GM18868 (cell line): Measurements from ENCODE around the gene EMD.
"Not testable (repeated sequence)": the region's sequence is repeated elsewhere in the genome, so short reads cannot be mapped to it uniquely, and the experiment has no call there.

Experiments
- ATAC-seq: cut with Tn5 transposase; IDR thresholded peaks from one replicate; pipeline ENCODE4 v1.9.1; 2021; ENCODE audit warnings: mild to moderate bottlenecking, moderate library complexity; ENCODE audit not compliant: unreplicated experiment

Gene EMD

DNA sequence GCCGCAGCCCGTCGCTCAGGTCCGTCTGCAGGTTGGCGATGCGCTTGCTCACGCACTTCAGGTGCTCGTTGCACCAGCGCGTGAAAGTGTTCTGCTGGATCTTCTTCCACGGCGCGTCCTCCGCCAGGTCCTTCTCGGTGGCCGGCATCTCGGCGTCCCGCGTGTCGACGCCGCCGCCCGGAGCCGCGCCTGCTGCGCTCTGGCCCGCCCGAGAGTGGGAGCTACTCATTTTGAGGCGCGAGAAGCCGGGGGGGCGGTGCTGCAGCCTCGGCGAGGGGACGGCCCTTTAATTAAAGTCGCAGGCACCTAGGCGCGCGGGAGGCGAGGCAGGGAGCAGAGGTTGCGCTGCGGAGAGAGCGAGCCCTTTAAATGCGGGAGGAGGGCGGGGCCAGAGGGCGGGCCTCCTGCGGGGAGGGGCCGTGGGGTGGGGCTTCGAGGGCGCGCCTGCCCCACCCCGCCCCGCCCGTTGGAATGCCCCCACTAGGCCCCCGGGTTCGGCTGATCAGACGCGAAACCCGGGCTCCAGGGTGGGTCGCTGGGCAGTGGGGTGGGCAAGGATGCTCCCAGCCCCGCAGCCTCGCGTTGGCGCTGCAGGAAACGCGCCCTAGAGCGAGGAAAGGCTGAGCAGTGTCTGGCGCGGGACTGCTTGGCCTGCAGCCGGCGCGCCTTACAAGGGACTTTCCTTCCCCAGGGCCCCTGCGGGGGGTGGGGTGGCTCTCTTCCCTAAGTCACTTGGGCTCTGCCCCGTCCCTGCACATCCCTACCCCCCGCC is 7.9 kb upstream of the EMD start:
- peak; percentile 59 for ATAC-seq

DNA sequence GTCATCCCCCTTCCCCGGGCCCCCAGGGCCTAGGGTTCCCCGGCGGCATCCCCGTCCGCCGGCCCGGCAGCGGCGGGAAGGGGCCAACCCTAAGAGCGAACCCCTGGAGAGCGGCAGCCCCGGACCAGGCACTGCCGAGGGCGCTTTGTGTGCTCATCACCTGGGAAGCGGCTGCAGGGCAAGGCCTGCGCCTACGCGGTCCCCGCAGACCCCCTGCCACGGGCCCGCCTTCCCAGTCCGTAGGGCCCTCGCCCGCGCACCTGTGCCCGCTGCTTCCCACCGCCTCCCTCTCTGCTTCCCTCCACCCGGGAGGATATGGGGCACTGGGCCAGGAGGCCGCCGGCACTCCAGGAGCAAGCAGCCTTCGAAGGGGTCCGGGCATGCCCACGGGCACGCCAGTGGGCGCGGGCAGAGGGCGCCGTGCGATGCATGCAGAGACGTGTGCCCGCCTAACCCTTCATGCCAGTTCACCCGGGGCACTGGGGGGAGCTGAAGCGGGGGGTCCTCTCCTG is 7.2 kb upstream of the EMD start:
- no peak for ATAC-seq

DNA sequence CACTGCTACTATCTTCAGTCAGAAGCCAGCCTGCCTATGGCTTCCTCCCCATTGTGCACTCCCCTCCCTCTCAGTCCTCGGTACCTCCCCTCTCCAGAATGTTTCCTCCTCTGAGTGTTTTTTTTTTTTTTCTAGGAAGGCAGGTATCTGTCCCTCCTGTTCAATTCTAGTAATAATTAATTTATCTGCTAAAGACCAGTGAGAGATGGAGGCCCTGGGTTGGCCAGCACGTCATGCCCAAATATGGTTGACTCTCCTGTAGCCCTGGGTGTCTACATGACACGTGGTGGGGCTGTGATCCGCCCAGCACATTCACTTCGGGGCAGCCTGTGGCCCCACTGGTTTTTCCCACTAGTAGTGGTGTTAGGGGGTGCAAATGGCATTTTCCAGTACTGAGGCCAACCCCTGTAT is 6.5 kb upstream of the EMD start:
- ATAC-seq: no peak

DNA sequence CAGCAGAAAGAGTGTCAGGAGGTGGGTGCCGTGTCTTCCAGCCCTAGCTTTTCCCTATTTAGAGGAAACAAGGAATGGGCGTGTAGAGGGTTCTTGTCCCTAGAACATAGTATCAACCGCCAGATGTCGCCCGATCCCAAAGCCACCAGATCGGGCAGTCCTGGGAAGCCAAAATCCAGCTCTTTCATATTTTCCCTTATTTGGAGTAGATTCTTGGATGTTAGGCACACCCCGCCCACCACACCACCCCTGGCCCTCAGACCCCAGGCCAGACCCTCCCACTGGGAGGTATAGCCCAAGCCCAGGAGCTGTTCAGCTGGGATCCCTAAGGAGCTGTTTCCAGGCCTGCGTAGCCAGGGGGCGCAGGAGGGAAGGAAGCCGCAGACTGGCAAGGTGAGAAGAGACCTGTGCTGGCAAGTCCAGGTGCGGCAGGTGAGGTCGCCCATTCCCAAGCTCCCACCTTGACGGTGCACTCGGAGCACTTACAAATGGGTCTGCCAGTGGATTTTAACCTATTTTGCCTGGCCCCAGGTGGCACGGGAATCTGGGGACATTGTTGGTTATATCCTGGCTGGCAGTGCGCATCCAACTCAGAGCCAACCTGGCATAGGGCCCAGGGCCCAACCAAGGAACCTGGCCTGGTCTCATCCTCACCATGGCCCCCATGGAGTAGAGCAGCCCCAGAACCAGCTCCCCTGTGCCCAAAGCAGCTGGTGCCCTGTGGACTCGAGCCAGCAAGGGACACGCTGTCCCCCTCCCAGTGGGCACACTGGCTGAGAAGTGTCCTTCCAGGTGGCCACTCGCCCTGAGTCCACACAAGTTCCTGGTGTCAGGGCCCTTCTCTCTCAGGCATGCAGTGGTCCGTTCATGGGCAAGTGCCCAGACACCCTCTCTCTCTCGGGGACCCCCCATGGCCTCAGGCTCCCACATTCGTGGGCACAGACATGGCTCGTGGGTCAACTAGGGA is 5.5 kb upstream of the EMD start:
- ATAC-seq: no peak

DNA sequence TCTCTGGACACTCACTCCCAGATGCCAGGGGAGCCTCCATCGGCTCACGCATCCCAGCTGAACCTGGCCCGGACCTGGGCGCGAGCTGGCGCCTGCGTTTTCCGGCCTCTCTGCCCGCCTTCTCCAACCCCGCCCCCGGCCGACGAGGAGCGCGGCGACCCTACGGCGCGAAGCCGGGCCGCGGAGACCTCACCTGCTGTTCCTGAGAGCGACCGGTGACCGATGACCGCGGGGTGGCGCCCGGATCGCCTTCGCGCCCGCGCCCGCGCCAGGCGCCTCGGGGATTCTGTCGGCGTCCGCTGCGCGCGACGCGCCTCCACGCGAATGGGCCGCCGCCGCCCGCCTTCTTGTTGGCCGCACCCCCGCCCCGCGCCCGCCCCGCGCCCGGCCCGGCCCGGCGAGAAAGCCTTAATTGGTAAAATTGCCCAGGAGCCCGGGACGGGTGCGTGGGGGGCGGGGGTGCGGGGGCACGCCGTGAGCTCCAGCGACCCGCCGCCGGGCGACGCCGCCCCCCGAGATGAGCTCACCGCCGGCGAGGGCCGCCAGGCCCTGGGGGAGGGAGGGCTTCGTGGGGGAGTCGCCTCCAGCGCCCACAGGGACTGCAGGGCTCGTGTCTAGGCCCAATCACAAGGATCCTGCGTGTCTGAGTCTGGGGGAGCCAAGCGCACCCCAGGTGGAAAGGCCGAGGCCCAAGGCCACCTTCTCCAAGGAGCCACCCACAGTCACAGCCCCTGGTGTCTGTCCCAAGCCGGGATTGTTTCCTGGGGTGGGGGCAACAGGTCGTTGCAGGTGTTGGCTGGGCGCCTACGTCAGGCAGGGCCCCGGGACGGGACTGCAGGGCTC is 4.6 kb upstream of the EMD start, which contains the start of gene FLNA:
TSS of gene FLNA (minus strand) at position 322 of the 843 bp plus-strand sequence. CDS start 3,389 bp downstream, outside the sequence.
- ATAC-seq: no peak

DNA sequence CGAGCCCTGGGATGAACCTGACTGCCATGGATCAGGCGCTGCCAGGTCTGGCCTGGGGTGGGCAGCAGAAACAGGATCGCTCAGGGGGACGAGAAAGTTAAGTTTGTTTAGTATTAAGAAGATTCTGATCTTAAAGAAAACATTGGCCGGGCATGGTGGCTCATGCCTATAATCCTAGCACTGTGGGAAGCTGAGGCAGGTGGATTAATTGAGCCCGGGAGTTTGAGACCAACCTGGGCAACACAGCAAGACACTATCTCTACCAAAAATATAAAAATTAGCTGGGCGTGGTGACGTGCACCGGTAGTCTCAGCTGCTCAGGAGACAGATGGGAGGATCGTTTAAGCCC is 4.0 kb upstream of the EMD start:
- ATAC-seq: no peak

DNA sequence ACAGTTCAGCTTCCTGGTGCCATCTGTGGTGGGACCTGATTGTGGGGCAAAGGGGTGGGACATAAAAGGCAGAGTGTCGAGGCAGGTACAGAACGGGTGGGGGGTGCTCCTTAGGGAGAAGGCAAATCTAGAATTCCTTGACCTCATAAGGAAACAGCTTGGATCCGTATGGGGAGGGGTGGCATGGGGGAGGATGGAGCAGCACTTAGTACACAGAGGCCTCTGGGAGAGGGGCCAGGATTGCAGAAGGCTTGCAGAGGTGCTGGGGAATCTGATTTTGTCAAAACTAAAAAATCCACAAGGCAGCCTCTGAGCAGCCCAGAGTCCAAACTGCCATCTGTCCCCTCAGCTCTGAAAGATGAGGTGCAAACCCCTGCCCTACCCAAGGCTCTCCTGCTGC is 2.3 kb upstream of the EMD start:
- no peak for ATAC-seq

DNA sequence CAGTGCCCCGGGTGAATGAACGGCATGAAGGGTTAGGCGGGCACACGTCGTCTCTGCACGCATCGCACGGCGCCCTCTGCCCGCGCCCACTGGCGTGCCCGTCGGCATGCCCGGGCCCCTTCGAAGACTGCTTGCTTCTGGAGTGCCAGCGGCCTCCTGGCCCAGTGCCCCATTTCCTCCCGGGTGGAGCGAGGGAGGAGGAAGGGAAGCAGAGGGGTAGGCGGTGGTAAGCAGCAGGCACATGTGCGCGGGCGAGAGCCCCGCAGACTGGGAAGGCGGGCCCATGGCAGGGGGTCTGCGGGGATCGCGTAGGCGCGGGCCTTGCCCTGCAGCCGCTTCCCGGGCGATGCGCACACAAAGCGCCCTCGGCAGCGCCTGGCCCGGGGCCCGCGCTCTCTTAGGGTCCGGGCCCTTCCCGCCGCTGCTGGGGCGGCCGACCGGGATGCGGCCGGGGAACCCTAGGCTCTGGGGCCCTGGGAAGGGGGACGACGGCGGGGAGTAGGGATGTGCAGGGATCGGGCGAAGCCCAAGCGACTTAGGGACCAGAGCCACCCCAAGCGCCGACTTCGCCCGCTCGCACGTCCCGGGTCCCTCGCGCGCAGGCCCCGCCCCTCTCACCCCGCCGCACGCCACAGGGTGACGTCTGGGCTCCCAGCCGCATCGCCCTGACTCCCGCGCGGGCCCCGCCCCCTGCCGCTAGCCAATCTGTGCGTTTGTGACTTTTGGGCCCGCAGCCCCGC is 866 bp upstream of the EMD start:
- peak; percentile 1 for ATAC-seq

DNA sequence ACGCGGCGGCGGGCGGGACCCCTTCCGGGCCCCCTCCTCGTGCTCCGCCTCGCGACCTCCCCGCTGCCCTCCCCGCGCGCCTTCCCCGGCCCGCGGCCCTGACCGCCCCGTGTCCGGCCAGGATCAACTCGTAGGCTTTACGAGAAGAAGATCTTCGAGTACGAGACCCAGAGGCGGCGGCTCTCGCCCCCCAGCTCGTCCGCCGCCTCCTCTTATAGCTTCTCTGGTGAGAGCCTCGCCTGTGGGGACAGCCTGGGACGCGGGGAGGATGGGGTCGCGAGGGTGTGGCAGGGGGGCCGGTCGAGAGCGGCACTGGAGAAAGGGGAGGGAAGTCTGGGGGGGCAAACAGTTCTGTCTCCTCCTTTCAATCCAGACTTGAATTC is 465 bp downstream of the EMD start:
- ATAC-seq: no peak

DNA sequence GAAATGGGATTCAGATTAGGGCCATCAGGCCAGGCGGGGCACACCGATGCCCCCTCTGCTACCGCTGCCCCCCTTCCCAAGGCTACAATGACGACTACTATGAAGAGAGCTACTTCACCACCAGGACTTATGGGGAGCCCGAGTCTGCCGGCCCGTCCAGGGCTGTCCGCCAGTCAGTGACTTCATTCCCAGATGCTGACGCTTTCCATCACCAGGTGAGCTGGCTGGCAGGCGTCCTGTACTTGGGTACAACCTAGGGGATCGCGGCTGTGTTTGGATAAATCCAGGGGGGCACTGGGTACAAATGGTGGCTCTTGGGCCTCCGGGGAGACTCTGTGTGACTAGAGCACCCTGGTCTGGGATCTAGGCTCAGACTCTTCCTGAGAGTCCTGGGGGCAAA is 1.1 kb downstream of the EMD start:
- no peak for ATAC-seq

DNA sequence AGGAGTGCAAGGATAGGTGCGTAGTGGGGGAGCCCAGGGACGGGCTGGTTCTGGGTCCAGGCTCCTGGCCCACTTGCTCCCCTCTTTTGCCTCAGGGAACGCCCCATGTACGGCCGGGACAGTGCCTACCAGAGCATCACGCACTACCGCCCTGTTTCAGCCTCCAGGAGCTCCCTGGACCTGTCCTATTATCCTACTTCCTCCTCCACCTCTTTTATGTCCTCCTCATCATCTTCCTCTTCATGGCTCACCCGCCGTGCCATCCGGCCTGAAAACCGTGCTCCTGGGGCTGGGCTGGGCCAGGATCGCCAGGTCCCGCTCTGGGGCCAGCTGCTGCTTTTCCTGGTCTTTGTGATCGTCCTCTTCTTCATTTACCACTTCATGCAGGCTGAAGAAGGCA is 1.7 kb downstream of the EMD start:
- ATAC-seq: no peak

DNA sequence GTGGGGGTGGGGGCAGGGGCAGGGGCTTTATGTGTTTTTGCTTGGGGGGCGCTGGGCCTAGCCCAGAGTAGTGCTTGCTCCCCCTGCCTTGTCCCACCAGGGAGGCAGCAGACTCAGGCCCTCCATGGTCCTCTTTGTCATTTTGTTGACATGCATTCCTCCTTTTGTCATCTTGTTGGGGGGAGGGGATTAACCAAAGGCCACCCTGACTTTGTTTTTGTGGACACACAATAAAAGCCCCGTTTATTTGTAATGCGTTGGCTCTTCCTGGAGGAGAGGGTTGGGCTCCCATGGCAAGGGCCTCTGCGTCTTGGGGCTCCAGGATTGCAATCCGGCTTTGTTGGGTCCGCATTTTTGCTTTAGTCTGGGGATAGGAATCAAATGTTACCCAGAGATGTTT is 2.2 kb downstream of the EMD start:
- no peak for ATAC-seq

DNA sequence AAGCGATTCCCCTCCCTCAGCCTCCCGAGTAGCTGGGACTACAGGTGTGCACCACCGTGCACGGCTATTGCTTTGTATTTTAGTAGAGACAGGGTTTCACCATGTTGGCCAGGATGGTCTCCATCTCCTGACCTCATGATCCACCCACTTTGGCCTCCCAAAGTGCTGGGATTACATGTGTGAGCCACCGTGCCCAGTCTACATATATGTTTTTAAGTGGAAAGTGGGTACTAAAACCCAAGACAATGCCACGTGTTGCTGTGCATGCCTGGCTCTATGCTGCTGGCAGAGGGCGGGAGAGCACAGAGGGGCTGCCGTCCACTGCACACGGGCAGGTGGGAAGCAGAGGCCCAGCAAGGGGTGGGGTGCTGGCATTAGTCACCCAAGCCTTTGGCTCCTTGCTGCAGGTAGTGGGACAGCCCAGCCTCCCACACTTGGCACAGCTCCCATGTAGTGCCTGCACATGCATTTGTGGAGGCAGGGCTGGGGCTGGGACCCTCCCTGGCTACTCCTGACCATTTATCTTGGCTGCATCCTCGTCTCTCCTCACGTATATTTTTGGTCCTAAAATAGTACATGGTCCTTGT is 3.5 kb downstream of the EMD start:
- no peak for ATAC-seq

DNA sequence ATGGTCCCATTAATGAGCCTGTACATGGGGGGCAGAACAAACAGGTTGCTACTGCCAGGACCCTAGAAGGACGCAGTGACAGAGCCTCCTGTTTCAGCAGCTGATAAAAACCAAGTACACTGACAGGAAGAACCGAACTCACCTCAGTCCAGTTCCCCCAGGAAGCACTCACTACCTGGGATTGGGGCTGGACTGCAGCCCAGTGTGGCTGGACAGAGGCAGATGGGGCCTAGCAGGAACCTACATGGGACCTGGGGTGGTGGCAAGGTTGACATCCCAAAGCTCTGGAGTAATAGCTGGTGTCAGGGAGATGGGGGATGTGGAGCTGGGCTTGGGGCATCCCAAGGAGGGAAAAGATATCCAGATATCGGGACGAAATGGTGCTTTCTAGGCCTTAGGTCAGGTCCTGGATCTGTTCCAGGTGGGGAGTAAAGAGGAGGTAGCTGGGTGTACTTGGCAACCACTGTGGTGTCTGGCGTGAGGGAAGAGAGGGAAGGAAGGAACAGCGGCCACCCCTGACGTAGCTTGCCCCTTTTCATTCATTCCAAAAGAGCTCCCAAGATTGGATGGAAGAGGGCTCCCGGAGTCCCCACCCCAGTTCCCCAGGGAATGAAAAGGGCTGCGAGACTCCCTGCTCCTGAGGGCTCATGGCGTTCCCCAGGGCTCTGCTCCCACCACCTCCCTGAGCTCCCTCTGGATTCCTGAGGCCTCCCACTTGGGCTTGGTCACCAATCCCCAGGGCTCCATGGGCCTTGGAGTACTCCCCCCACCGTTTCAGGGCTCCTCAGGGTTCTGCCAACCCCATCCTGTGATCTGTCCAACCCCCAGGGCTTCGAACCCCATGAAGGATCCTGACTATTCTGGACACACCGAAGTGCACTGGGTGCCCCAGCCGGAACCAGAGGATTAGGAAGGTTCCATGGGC is 4.5 kb downstream of the EMD start:
- ATAC-seq: no peak

DNA sequence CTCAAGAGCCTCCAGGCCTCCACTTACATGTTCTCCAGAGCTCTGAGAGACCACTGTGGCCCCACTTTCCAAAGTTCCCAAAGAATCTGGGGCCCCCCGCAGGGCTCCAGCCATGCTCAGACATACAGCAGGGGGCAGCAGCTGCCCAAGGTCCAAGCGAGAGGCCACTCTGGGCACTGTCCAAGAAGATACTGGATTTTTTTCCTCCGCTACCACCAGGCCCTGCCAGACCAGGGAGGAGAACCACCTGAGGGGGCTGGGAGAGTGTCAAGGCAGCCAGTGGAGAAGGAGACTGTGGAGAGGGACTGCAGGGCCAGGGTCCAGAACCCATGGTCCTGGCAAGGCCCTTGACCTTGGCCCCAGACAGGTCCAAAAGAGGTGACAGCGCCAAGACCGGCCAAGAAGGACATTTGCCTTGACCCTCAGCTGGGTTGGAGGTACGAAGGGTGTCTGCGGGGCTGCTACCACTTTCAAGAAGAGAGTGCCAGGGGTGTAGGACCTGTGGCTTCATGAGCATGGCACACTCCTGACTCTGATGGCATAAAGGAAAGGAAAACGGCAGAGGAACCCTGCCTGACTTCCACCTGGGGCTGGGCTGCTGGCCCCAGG is 5.3 kb downstream of the EMD start:
- no peak for ATAC-seq

DNA sequence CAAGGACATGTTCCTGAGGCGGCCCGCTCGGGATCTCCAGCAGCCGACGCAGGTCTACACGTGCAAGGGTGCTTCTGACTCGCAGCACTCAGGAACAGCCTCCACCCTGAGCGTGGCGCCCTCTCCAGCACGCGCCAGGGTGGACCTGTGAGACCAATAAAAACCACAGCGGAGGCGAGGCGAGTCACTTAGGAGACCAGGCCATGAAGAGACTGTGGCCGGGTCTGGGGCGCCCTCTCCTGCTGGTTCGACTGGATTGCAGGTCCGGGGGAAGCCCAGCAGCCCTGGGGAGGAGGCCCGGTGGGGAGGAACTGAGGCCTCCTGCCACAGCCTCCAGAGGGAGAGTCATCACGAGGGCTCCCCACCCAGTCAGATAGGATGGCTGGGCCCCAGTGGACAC is 9.0 kb downstream of the EMD start:
- peak; percentile 26 for ATAC-seq

DNA sequence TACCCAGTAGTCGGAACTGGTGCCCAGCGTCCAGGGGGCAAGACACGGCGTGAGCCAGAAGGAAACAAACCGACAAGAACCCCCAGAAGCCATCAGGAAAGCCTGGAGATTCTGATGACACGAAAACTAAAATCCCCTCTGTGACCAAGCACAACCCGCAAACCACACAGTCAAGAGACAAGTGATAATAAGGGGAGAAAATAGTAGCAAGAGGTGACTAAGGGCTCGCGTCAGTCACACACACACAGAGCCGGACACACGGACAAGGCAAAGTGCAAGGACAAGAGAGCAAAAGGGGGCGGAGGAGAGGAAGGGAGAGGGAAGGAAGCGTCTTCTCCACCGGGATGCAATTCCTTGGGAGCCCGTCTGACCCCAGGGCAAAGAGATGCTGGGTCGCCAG is 9.6 kb downstream of the EMD start:
- not testable (repeated sequence) for ATAC-seq
